K562 (cell line): Measurements from ENCODE around the gene WIPF1. TPM values are rescaled to one million over a fixed set of nuclear protein-coding genes. Genes with fewer than 3 reads are reported as not detected.

ENCODE experiments used
- GABPB2 ChIP-seq: fragments of 250-450 bp; sonication (Bioruptor Pico); conservative IDR thresholded peaks from 2 replicates; pipeline ENCODE4 v1.5.1; 2021; ENCODE audit warnings: mild to moderate bottlenecking
- SNAPC5 ChIP-seq: fragments of 250-450 bp; sonication (Bioruptor Pico); IDR thresholded peaks from 2 replicates; pipeline ENCODE4 v1.8.0; 2021; ENCODE audit warnings: moderate library complexity, mild to moderate bottlenecking, inconsistent platforms
- polyA plus RNA-seq, 8 experiments: library from polyadenylated mRNA; depleted of rRNA in 4 of 8; stranded (reverse) in 5 of 8; unstranded in 3 of 8; fragments of >200 nt; fragmentation: Nextera tagmentation in 2 of 8; fragmentation: Illumina TruSeq in 1 of 8; extraction: Ambion mirVana in 2 of 8; extraction: Trizol in 1 of 8; gene quantifications; 2 replicates each; pipeline versions ENCODE4 v1.2.1 to v1.2.3, GENCODE V29; 2011 to 2014; ENCODE audit warnings: inconsistent platforms in 1 of 8, missing spikeins in 1 of 8
- small RNA-seq: library from RNA; depleted of rRNA; stranded (forward); fragments of <200 nt; gene quantifications from one replicate; pipeline ENCODE3, GENCODE V24; 2014
- total RNA-seq, 7 experiments: library from RNA; depleted of rRNA in 6 of 7; stranded (reverse); fragments of >200 nt in 6 of 7; fragmentation: Illumina TruSeq in 2 of 7; extraction: Trizol in 2 of 7; gene quantifications; 2 replicates each; pipeline versions ENCODE4 v1.2.1 to v1.2.3, GENCODE V29; 2011 to 2021; ENCODE audit warnings: low replicate concordance in 1 of 7
- TF ChIP-seq, protein P1 (sequence below): fragments of 150-350 bp; IDR thresholded peaks from 2 replicates; pipeline ENCODE4 v1.6.1; 2014; ENCODE audit warnings: low read depth, mild to moderate bottlenecking, low read length, borderline replicate concordance

WIPF1 gene
- total and polyA plus RNA-seq, 9 of the 15 experiments (the other 6 are each of a cell fraction or from before 2014, with no cell fraction given) = 0.54 to 4.9 (median 2.4) TPM

GRCh38 chr2:174510583-174511189 is 86.9 kb downstream of the WIPF1 start (continued):
- TF ChIP-seq, protein P1, sequence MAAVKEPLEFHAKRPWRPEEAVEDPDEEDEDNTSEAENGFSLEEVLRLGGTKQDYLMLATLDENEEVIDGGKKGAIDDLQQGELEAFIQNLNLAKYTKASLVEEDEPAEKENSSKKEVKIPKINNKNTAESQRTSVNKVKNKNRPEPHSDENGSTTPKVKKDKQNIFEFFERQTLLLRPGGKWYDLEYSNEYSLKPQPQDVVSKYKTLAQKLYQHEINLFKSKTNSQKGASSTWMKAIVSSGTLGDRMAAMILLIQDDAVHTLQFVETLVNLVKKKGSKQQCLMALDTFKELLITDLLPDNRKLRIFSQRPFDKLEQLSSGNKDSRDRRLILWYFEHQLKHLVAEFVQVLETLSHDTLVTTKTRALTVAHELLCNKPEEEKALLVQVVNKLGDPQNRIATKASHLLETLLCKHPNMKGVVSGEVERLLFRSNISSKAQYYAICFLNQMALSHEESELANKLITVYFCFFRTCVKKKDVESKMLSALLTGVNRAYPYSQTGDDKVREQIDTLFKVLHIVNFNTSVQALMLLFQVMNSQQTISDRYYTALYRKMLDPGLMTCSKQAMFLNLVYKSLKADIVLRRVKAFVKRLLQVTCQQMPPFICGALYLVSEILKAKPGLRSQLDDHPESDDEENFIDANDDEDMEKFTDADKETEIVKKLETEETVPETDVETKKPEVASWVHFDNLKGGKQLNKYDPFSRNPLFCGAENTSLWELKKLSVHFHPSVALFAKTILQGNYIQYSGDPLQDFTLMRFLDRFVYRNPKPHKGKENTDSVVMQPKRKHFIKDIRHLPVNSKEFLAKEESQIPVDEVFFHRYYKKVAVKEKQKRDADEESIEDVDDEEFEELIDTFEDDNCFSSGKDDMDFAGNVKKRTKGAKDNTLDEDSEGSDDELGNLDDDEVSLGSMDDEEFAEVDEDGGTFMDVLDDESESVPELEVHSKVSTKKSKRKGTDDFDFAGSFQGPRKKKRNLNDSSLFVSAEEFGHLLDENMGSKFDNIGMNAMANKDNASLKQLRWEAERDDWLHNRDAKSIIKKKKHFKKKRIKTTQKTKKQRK = peak; percentile 46; the same call in 1 of the 2 replicates
- TF ChIP-seq SNAPC5 (CRISPR knock-in tag) = no peak
- TF ChIP-seq GABPB2 (CRISPR knock-in tag) = no peak

Small RNAs within 50 kb of the gene (small RNA-seq; reads per million reads assigned to genes)
- gene RNU6-5P = not detected

Other genes with a start within 250 kb of the WIPF1 start
- gene SCRN3, start 202.1 kb downstream of the WIPF1 start, total RNA-seq (2014; rRNA removed) = 14.0 and 21.8 TPM in 2 replicates
- gene SCRN3, start 202.1 kb downstream of the WIPF1 start, total RNA-seq (2014; rRNA removed; fragmentation: Illumina TruSeq; extraction: Trizol) = 20.6 and 23.5 TPM in 2 replicates
- gene SCRN3, start 202.1 kb downstream of the WIPF1 start, total RNA-seq (2015; rRNA removed; fragmentation: Illumina TruSeq; extraction: Trizol) = 20.0 and 20.4 TPM in 2 replicates
- 15.3 and 20.3 TPM in 2 replicates for gene SCRN3, start 202.1 kb downstream of the WIPF1 start, total RNA-seq (2021)
- gene SCRN3, start 202.1 kb downstream of the WIPF1 start, polyA plus RNA-seq (2011; rRNA removed) = 12.6 and 18.1 TPM in 2 replicates
- gene SCRN3, start 202.1 kb downstream of the WIPF1 start, polyA plus RNA-seq (2014; fragmentation: Illumina TruSeq; extraction: Trizol) = 14.2 and 16.9 TPM in 2 replicates
- gene SCRN3, start 202.1 kb downstream of the WIPF1 start, polyA plus RNA-seq (2014; fragmentation: Nextera tagmentation; extraction: Ambion mirVana) = 10 to 100 TPM in 1 of 2 experiments, 1 to 10 TPM in 1; 7.7 to 11.0 TPM
- gene SCRN3, start 202.1 kb downstream of the WIPF1 start, polyA plus RNA-seq (2014; rRNA removed) = 20.2 and 21.3 TPM in 2 replicates
- gene GPR155, start 110.8 kb downstream of the WIPF1 start, total RNA-seq (2014; rRNA removed) = 0.04 TPM in 1 of 2 replicates, not detected in the other
- 0.10 and 0.18 TPM in 2 replicates for gene GPR155, start 110.8 kb downstream of the WIPF1 start, total RNA-seq (2014; rRNA removed; fragmentation: Illumina TruSeq; extraction: Trizol)
- 0.08 and 0.11 TPM in 2 replicates for gene GPR155, start 110.8 kb downstream of the WIPF1 start, total RNA-seq (2015; rRNA removed; fragmentation: Illumina TruSeq; extraction: Trizol)
- gene GPR155, start 110.8 kb downstream of the WIPF1 start, total RNA-seq (2021) = 0.11 TPM in 2 replicates
- 0.40 and 0.49 TPM in 2 replicates for gene GPR155, start 110.8 kb downstream of the WIPF1 start, polyA plus RNA-seq (2011; rRNA removed)
- 0.06 and 0.10 TPM in 2 replicates for gene GPR155, start 110.8 kb downstream of the WIPF1 start, polyA plus RNA-seq (2014; fragmentation: Illumina TruSeq; extraction: Trizol)
- gene GPR155, start 110.8 kb downstream of the WIPF1 start, polyA plus RNA-seq (2014; fragmentation: Nextera tagmentation; extraction: Ambion mirVana) = under 1 TPM; 0.04 to 0.11 TPM
- 0.04 and 0.36 TPM in 2 replicates for gene GPR155, start 110.8 kb downstream of the WIPF1 start, polyA plus RNA-seq (2014; rRNA removed)
- gene CHRNA1, start 166.7 kb upstream of the WIPF1 start, total RNA-seq (2014; rRNA removed) = not detected in 2 replicates
- gene CHRNA1, start 166.7 kb upstream of the WIPF1 start, total RNA-seq (2014; rRNA removed; fragmentation: Illumina TruSeq; extraction: Trizol) = not detected in 2 replicates
- gene CHRNA1, start 166.7 kb upstream of the WIPF1 start, total RNA-seq (2015; rRNA removed; fragmentation: Illumina TruSeq; extraction: Trizol) = not detected in 2 replicates
- not detected in 2 replicates for gene CHRNA1, start 166.7 kb upstream of the WIPF1 start, total RNA-seq (2021)
- not detected in 2 replicates for gene CHRNA1, start 166.7 kb upstream of the WIPF1 start, polyA plus RNA-seq (2011; rRNA removed)
- not detected in 2 replicates for gene CHRNA1, start 166.7 kb upstream of the WIPF1 start, polyA plus RNA-seq (2014; fragmentation: Illumina TruSeq; extraction: Trizol)
- not detected for gene CHRNA1, start 166.7 kb upstream of the WIPF1 start, polyA plus RNA-seq (2014; fragmentation: Nextera tagmentation; extraction: Ambion mirVana)
- not detected in 2 replicates for gene CHRNA1, start 166.7 kb upstream of the WIPF1 start, polyA plus RNA-seq (2014; rRNA removed)